Liver (tissue), 9 donors: Measurements from ENCODE around the gene SSBP2. TPM values are rescaled to one million over a fixed set of nuclear protein-coding genes. Genes with fewer than 3 reads are reported as not detected.
A peak's percentile ranks its signal among the peaks of the same experiment; 100 is the strongest.
"Not testable (repeated sequence)": the region's sequence is repeated elsewhere in the genome, so short reads cannot be mapped to it uniquely, and the experiment has no call there.

Experiments
- DNase-seq: peaks from one replicate; pipeline ENCODE4 v3.0.0-alpha.2; 2017; ENCODE audit warnings: low spot score
- H3K27ac ChIP-seq, 2 donors: one replicate each; pipeline ENCODE4 v1.7.0; 2013; ENCODE audit warnings: inconsistent platforms in 2 of 2, low read length in 2 of 2, control low read depth in 1 of 2, low read depth in 1 of 2, mild to moderate bottlenecking in 1 of 2
- H3K27me3 ChIP-seq, 4 donors: one replicate each; pipeline versions ENCODE4 v1.6.1 to v1.7.0; 2013; ENCODE audit warnings: low read length in 3 of 4, inconsistent platforms in 1 of 4, mild to moderate bottlenecking in 1 of 4, moderate library complexity in 1 of 4; ENCODE audit not compliant: control insufficient read depth in 4 of 4, insufficient read depth in 4 of 4
- H3K36me3 ChIP-seq, 4 donors: one replicate each; pipeline versions ENCODE4 v1.6.1 to v1.7.0; 2013; ENCODE audit warnings: low read length in 3 of 4, mild to moderate bottlenecking in 3 of 4, low read depth in 1 of 4, moderate library complexity in 1 of 4; ENCODE audit not compliant: control insufficient read depth in 4 of 4, insufficient read depth in 3 of 4
- H3K4me1 ChIP-seq, 4 donors: one replicate each; pipeline versions ENCODE4 v1.6.1 to v1.7.0; 2013; ENCODE audit warnings: low read length in 3 of 4, mild to moderate bottlenecking in 3 of 4, moderate library complexity in 1 of 4; ENCODE audit not compliant: control insufficient read depth in 4 of 4, insufficient read depth in 4 of 4
- H3K4me3 ChIP-seq, 3 donors: one replicate each; pipeline versions ENCODE4 v1.6.1 to v1.7.0; 2013; ENCODE audit warnings: low read length in 3 of 3, control low read depth in 1 of 3, low read depth in 1 of 3, mild to moderate bottlenecking in 1 of 3
- H3K9ac ChIP-seq, 2 donors: one replicate each; pipeline ENCODE4 v1.7.0; 2013; ENCODE audit warnings: low read length in 2 of 2, mild to moderate bottlenecking in 2 of 2, moderate library complexity in 2 of 2, control low read depth in 1 of 2, low read depth in 1 of 2
- H3K9me3 ChIP-seq, 4 donors: one replicate each; pipeline versions ENCODE4 v1.6.1 to v1.7.0; 2013; ENCODE audit warnings: low read length in 3 of 4; ENCODE audit not compliant: control insufficient read depth in 4 of 4
- EGR1 ChIP-seq, 2 donors: IDR thresholded peaks; 2 replicates each; pipeline ENCODE4 v1.6.1; 2016 to 2018; ENCODE audit warnings: antibody characterized with exemption in 2 of 2, low read depth in 2 of 2
- FOXA2 ChIP-seq: IDR thresholded peaks from 2 replicates; pipeline ENCODE4 v1.6.1; 2016; ENCODE audit warnings: antibody characterized with exemption
- GABPA ChIP-seq, 2 donors: IDR thresholded peaks in 1 of 2; conservative IDR thresholded peaks in 1 of 2; 2 replicates each; pipeline ENCODE4 v1.6.1; 2016; ENCODE audit warnings: antibody characterized with exemption in 2 of 2, mild to moderate bottlenecking in 1 of 2, moderate library complexity in 1 of 2
- HNF4G ChIP-seq: IDR thresholded peaks from 2 replicates; pipeline ENCODE4 v1.6.1; 2016; ENCODE audit warnings: antibody characterized with exemption
- JUND ChIP-seq, 2 donors: IDR thresholded peaks; 2 replicates each; pipeline ENCODE4 v1.6.1; 2016; ENCODE audit warnings: antibody characterized with exemption in 2 of 2
- RAD21 ChIP-seq, 2 donors: IDR thresholded peaks; 2 replicates each; pipeline ENCODE4 v1.6.1; 2016; ENCODE audit warnings: antibody characterized with exemption in 2 of 2, mild to moderate bottlenecking in 2 of 2
- RXRA ChIP-seq, 2 donors: IDR thresholded peaks; 2 replicates each; pipeline ENCODE4 v1.6.1; 2017 to 2018; ENCODE audit warnings: antibody characterized with exemption in 2 of 2, mild to moderate bottlenecking in 1 of 2
- SP1 ChIP-seq: IDR thresholded peaks from 2 replicates; pipeline ENCODE4 v1.6.1; 2018; ENCODE audit warnings: antibody characterized with exemption, mild to moderate bottlenecking
- TAF1 ChIP-seq: conservative IDR thresholded peaks from 2 replicates; pipeline ENCODE4 v1.6.1; 2016; ENCODE audit warnings: antibody characterized with exemption, mild to moderate bottlenecking
- YY1 ChIP-seq: IDR thresholded peaks from 2 replicates; pipeline ENCODE4 v1.6.1; 2016; ENCODE audit warnings: antibody characterized with exemption, mild to moderate bottlenecking
- WGBS: extraction: QIAGEN DNeasy Blood & Tissue Kit; methylation state at CpG from one replicate; pipeline ENCODE4 v1.1.7; 2013; 5-methylcytosine and 5-hydroxymethylcytosine counted together
- polyA plus RNA-seq, 2 donors: library from polyadenylated mRNA; stranded (reverse) in 1 of 2; unstranded in 1 of 2; fragments of 200-250 nt in 1 of 2; fragments of >200 nt in 1 of 2; fragmentation: Nextera tagmentation in 1 of 2; extraction: Ambion mirVana in 1 of 2; gene quantifications; one replicate each; pipeline versions ENCODE4 v1.2.1 to v1.2.3, GENCODE V29; 2013 to 2015
- total RNA-seq, 2 donors: library from RNA; depleted of rRNA; stranded (reverse); fragments of >200 nt; gene quantifications; one replicate each; pipeline ENCODE4 v1.2.3, GENCODE V29; 2014
- TF ChIP-seq, protein P1 (sequence below): IDR thresholded peaks from 2 replicates; pipeline ENCODE4 v1.6.1; 2016; ENCODE audit warnings: antibody characterized with exemption
- TF ChIP-seq, protein P2 (sequence below): IDR thresholded peaks from 2 replicates; pipeline ENCODE4 v1.6.1; 2016; ENCODE audit warnings: antibody characterized with exemption
- TF ChIP-seq, protein P3 (sequence below): IDR thresholded peaks from 2 replicates; pipeline ENCODE4 v1.6.1; 2016; ENCODE audit warnings: antibody characterized with exemption
- TF ChIP-seq, protein P4 (sequence below): fragments of 150-350 bp; IDR thresholded peaks from 2 replicates; pipeline ENCODE4 v1.5.1; 2017; ENCODE audit warnings: improper control_type of control experiment, low read depth, low read length; ENCODE audit not compliant: missing input control
- donor health status: healthy.
- donor health status: healthy.
- donor health status: healthy.
- donor health status: healthy.
- donor health status: healthy.

Gene SSBP2
- total and polyA plus RNA-seq, 4 donors = 2.2 to 10.1 (median 4.1) TPM

- 28% methylated on average over 1 of the region's 1 CpG for WGBS
- no peak overlapping the region for H3K4me3 ChIP-seq
- H3K36me3 ChIP-seq = no peaks in the 10 kb centered on the region
- H3K27ac ChIP-seq = peak overlapping the region; percentile 36 to 80
- peaks cover 0 to 9% (median 0%) of the 10 kb centered on the region in 4 donors for H3K4me1 ChIP-seq
- DNase-seq = no peak
- TF ChIP-seq, protein P1, sequence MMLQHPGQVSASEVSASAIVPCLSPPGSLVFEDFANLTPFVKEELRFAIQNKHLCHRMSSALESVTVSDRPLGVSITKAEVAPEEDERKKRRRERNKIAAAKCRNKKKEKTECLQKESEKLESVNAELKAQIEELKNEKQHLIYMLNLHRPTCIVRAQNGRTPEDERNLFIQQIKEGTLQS = no peak
- no peaks in the 10 kb centered on the region for H3K27me3 ChIP-seq
- peak overlapping the region; percentile 48 to 88 for H3K9ac ChIP-seq
- H3K9me3 ChIP-seq = no peaks in the 10 kb centered on the region
Measured at GRCh38 chr5:81506378-81506777, 244.5 kb downstream of the SSBP2 start.

DNA sequence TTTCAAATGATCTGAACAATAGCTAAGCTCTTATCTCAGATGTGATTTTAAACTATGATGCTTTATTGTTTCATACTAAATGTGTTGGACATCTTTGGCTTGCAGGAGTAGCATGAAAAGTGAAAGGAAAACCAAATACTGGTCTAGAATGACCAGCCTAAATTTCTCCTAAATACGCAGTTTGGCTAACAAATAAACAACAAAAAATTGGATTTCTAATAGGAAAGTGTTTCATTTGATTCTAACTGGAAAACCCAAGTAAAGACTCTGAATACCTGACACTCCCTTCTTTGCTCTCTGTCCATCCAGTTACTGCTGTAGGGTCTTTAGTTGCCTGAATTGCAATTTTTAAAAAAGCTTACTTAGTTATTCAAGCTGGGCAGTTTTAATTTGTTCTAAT is 245.2 kb downstream of the SSBP2 start:
- H3K27ac ChIP-seq = peak overlapping the region; percentile 77 to 80
- no peaks in the 10 kb centered on the region for H3K27me3 ChIP-seq
- H3K9ac ChIP-seq = peak overlapping the region; percentile 48 to 88
- peaks cover 0 to 9% (median 0%) of the 10 kb centered on the region in 4 donors for H3K4me1 ChIP-seq
- H3K36me3 ChIP-seq = no peaks in the 10 kb centered on the region
- peak overlapping the region; percentile 23 to 41 (median 37) for H3K4me3 ChIP-seq
- 14% methylated on average over 1 of the region's 1 CpG for WGBS
- no peaks in the 10 kb centered on the region for H3K9me3 ChIP-seq
- TF ChIP-seq RXRA (IDR thresholded peaks at IDR 0.05) (no peak), RAD21 (IDR thresholded peaks at IDR 0.05) (peak in 1 of 2 donors; percentile 9)
- TF ChIP-seq, protein P2, sequence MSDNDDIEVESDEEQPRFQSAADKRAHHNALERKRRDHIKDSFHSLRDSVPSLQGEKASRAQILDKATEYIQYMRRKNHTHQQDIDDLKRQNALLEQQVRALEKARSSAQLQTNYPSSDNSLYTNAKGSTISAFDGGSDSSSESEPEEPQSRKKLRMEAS = no peak
- TF ChIP-seq, protein P3, sequence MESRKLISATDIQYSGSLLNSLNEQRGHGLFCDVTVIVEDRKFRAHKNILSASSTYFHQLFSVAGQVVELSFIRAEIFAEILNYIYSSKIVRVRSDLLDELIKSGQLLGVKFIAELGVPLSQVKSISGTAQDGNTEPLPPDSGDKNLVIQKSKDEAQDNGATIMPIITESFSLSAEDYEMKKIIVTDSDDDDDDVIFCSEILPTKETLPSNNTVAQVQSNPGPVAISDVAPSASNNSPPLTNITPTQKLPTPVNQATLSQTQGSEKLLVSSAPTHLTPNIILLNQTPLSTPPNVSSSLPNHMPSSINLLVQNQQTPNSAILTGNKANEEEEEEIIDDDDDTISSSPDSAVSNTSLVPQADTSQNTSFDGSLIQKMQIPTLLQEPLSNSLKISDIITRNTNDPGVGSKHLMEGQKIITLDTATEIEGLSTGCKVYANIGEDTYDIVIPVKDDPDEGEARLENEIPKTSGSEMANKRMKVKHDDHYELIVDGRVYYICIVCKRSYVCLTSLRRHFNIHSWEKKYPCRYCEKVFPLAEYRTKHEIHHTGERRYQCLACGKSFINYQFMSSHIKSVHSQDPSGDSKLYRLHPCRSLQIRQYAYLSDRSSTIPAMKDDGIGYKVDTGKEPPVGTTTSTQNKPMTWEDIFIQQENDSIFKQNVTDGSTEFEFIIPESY = no peak
- no peak for DNase-seq

DNA sequence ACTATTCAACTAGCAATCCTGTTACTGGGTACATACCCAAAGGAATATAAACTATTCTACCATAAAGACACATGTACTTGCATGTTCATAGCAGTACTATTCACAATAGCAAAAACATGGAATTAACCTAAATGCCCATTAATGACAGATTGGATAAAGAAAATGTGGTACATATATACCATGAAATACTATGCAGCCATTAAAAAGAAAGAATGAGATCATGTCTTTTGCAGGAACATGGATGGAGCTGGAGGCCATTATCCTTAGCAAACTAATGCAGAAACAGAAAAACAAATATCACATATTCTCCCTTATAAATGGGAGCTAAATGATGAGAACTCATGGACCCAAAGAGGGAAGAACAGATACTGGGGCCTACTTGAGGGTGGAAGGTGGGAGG is 247.3 kb downstream of the SSBP2 start:
- not testable (repeated sequence) for H3K4me3 ChIP-seq, H3K27ac ChIP-seq, H3K9me3 ChIP-seq, H3K36me3 ChIP-seq, H3K9ac ChIP-seq, H3K27me3 ChIP-seq, H3K4me1 ChIP-seq, DNase-seq

DNA sequence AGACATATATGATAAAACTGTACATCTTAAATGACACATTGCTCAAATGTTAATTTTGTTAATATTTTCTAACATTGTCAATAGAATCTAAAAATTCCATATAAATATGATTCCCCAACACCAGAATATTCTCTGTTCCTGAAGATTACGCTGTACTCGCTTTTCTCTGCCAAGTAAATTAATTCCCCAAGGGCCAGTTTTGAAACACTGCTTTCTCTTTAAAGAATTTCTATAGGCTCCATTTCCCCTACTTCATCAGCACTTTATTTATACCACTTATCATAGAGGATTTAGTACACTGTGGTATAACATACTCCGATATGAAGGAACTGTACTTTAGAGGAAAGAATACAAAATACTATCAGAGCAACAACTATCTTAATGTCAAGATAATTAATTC is 255.6 kb downstream of the SSBP2 start:
- no peaks in the 10 kb centered on the region for H3K9me3 ChIP-seq
- WGBS = 96% methylated on average over 3 of the region's 3 CpGs
- H3K4me3 ChIP-seq = no peak overlapping the region
- no peak for DNase-seq
- no peaks in the 10 kb centered on the region for H3K4me1 ChIP-seq
- H3K27me3 ChIP-seq = no peaks in the 10 kb centered on the region
- peaks cover 0 to 2% (median 0%) of the 10 kb centered on the region in 4 donors for H3K36me3 ChIP-seq
- TF ChIP-seq GABPA (IDR thresholded peaks at IDR 0.05 in 1 of 2, conservative IDR thresholded peaks at IDR 0.05 in 1 of 2) (no peak), JUND (IDR thresholded peaks at IDR 0.05) (no peak), YY1 (no peak), HNF4G (no peak), RXRA (IDR thresholded peaks at IDR 0.05) (no peak), FOXA2 (no peak), SP1 (no peak), EGR1 (IDR thresholded peaks at IDR 0.05; ENCODE audit: low read depth in 2 of 2) (no peak), TAF1 (no peak)
- TF ChIP-seq, protein P4, sequence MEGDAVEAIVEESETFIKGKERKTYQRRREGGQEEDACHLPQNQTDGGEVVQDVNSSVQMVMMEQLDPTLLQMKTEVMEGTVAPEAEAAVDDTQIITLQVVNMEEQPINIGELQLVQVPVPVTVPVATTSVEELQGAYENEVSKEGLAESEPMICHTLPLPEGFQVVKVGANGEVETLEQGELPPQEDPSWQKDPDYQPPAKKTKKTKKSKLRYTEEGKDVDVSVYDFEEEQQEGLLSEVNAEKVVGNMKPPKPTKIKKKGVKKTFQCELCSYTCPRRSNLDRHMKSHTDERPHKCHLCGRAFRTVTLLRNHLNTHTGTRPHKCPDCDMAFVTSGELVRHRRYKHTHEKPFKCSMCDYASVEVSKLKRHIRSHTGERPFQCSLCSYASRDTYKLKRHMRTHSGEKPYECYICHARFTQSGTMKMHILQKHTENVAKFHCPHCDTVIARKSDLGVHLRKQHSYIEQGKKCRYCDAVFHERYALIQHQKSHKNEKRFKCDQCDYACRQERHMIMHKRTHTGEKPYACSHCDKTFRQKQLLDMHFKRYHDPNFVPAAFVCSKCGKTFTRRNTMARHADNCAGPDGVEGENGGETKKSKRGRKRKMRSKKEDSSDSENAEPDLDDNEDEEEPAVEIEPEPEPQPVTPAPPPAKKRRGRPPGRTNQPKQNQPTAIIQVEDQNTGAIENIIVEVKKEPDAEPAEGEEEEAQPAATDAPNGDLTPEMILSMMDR = no peak
- TF ChIP-seq, protein P2 = no peak
- TF ChIP-seq, protein P1 = no peak
- TF ChIP-seq, protein P3 = no peak
- H3K27ac ChIP-seq = no peak overlapping the region
- no peak overlapping the region for H3K9ac ChIP-seq
